AML-193 (cell line): Measurements from ENCODE around the gene HNRNPUL1.

Source experiments
- DNase-seq, 2 experiments: peaks; one replicate each; lab custom pipeline; 2025; lab: John Stamatoyannopoulos, UW

The HNRNPUL1 gene

DNA sequence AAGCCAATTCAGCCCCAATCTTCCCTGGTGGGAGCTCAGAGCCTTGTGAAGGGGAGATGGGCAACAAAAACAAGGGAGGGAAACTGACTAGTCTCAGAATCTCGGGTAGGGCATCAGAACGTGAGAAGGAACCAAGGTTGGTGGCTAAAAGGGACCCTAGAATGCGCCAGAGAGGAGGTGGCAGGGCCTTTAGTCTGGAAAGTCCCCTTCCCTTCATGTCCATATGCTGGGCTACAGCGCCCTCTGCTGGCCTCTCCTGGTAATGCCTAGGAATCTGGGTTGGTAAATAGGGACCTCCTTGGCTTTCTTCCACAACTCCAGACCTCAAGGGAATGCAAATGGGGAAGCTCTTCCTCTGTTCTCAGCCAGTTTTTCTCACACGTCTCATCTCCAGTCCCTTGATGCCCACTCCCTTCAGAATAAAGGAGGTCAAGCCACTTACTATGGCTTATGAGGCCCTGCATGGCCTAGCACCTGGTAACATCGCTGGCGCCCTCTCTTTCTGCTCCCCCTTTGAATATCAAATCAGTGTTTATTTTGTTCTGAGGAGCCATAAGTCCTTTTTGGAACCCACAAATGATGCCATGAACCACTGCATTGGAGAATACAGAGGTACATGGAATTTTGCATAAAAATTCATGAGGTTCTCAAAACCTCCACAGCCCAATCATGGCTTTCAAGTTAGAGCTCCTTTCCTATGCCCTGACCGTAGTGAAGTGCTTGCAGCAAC, 44.4 kb downstream of the HNRNPUL1 start:
- DNase-seq = peak; percentile 65 to 71

DNA sequence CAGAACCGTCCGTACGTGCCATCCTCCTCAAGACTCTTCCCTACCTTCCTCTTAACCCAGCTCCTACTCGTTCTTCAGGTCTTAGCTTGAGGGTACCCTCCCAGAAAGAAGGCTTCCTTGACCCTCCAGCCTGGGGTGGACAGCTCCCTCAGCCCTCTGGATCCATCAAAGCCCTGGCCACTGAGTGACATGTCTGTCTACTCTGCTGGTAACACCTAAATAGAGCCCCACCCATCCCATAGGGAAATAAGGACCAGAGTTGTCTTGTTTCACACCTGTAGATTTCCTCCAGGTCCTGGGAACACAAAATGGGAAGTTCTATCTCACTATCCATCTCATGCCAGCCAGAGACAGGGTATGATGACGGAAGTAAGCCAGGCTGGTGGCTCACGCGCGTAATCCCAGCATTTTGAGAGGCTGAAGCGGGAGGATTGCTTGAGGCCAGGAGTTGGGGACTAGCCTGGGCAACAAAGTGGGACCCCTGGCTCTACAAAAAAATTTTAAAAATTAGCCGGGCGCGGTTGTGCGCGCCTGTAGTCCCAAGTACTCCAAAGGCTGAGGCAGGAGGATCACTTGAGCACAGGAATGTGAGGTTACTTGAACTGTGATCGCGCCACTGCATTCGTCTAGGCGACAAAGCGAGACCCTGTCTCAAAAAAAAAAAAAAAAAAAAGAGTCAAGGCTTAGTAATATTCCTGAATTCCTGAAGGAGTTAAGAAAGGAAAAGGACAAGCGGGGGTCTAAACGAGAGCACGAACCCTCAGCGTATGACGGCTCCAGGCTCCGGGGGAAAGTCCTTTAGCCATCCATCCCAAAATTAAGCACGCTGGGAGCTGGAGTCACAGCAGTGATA, 45.2 kb downstream of the HNRNPUL1 start:
- no peak for DNase-seq

DNA sequence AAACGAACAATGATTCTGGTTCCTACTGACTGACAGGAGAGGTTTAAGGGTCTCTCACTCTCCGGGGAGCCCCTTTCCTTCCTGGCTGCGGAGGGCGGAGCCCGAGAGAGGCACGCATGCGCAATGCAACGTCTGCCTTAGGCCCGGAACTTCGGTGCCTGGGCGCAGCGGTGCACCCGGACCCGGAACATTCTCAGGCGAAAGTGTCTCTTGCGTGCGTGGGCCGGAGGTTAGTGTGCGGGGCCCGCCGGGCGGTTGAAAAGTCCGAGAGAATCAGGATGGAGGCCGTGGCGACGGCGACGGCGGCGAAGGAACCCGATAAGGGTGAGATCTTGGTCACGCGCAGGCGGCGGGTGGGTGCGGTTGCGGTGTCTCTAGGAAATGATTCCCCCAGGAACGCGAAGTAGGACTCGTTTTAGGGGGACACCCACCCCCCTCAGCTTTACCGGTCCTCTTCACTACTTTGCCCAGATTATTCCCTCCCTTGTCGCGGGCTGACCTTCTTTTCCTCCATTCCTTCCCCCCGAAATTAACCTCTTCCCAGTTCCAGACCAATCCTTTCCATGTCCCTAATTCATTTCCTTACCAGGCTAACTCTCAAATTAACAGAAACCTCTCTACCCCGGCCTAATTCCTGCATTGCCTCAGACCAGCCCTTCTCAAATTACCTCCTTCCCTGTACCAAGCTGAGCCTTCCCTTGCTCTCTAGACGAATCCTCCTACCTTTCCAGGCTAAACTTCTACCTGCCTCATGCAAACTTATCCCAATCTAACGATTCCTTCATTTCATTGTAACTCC, 46.1 kb downstream of the HNRNPUL1 start, which contains the start of gene CCDC97:
CCDC97 (plus strand) TSS at position 140 of the 799 bp plus-strand sequence; CDS start at position 279, 139 bp downstream.
- peak; percentile 78 to 85 for DNase-seq

DNA sequence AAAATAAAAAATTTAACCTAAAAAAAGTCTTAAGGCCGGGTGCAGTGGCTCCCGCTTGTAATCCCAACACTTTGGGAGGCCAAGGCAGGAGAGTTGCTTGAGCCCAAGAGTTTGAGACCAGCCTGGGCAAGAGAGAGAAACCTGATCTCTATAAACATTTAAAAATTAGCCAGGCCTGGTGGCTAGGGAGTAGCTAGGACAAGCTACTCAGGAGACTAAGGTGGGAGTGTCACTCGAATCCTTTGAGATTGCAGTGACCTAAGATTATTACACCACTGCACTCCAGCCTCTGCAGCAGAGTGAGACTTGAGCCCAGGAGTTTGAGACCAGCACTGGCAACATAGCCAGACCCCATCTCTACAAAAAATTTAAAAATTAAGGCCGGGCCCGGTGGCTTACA, 46.9 kb downstream of the HNRNPUL1 start:
- no peak for DNase-seq

DNA sequence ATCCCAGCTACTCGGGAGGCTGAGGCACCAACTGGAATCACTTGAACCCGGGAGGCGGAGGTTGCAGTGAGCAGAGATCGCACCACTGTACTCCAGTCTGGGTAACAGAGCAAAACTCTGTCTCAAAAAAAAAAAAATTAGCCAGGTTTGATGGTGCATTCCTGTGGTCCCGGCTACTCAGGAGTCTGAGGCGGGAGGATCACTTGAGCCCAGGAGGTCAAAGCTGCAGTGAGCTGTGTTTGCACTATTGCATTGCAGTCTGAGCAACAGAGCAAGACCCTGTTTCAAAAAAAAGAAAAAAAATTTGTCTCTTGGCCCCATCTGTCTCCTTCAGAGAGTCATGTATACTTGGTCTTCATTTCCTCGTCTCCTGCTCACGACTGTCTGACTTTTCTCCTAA, 47.4 kb downstream of the HNRNPUL1 start:
- DNase-seq = no peak

DNA sequence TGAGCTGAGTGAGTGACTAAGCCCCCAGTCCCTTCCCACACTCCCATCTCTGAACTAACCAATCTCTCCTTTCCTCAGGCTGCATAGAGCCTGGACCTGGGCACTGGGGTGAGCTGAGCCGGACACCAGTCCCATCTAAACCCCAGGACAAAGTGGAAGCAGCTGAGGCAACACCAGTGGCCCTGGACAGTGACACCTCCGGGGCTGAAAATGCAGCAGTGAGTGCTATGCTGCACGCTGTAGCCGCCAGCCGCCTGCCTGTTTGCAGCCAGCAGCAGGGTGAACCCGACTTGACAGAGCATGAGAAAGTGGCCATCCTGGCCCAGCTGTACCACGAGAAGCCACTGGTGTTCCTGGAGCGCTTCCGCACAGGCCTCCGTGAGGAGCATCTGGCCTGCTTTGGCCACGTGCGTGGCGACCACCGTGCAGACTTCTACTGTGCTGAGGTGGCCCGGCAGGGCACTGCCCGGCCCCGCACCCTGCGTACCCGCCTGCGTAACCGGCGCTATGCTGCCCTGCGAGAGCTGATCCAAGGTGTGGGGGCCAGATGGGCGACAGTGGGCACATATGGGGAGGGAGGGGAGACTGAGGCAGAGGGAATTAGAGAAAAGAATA, 52.2 kb downstream of the HNRNPUL1 start:
- no peak for DNase-seq

DNA sequence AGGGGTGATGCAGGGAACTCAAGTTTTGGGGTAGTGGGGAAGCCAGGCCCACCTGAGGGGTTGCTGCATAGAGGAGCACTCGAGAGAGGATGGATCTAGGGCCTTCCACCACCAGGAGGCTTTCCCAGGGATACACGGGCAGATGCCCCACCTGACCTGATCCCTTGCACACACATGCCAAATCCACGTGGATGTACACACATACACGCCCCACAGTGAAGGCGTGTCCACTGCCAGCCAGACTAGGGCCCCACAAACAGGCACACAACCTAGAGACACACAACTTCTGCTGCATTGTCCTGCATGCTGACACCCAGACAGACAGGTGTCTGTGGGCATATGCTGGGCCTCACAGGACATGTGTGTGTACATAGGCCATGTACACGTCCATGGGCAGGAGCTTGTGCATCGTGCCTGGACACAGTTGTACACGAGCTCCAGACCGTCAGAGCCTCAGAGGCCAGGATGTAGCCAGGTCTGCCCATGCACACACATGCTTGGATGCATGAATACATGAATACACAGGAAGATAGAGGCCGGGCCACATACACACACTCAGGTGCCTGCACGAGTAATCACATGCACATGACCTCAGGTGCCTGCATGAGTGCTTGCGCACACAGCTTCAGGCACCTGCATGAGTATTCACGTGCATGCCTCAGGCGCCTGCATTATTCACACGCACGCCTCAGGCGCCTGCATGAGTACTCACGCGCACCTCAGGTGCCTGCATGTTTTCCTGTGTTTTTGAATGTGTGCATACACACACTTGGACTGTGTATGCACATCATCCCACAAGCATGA, 54.7 kb downstream of the HNRNPUL1 start:
- no peak for DNase-seq

DNA sequence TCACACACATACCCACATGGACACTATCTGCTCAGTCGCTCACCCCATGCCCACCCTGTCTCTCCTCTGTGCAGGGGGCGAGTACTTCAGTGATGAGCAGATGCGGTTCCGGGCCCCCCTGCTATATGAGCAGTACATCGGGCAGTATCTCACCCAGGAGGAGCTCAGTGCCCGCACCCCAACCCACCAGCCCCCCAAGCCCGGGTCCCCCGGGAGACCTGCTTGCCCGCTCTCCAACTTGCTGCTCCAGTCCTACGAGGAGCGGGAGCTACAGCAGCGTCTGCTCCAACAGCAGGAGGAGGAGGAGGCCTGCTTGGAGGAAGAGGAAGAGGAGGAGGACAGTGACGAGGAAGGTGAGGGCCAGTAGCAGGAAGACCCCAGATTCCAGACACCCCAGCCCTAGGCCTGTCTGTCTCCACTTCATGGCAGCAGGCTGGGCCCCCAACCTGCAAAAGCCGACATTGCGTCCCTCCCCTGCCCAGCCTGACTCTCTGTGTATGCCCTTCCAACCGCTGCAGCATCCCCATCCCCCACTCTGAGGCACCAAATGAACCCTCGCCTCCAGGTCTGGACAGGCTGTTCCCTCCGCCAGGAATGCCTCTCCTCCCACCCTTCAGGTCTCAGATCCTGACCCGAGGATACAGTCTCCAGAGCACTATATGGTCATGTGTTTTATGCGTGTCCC, 55.5 kb downstream of the HNRNPUL1 start:
- no peak for DNase-seq

DNA sequence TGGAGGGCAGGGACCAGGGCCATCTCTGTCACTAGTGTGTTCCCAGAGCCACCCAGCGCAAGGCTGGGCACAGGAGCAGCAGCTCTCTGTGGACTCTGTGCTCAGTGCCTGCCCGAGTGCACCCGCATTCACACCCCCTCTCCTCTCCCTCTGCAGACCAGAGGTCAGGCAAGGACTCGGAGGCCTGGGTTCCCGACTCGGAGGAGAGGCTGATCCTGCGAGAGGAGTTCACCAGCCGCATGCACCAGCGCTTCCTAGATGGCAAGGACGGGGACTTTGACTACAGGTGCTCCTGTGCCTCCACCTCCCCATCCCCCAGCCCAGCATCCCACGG, 56.0 kb downstream of the HNRNPUL1 start:
- DNase-seq = no peak

DNA sequence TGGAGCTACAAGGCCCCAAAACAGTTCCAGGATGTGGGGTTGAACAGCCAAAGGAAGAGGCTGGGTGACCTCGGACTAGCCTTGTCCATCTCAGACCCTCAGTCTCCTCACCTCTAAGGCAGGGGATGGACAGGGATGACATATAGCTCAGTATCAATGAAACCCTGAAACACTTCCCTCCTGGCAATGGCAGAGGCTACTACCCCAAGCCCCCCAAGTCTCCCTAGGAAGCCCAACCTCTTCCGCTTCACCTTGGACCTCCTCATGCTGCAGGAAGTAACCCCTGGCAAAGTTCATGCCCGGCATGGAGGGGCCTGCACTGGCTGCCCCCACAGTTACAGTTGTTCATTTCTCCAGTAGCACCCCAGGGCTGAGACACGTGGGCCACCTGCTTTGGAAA, 56.4 kb downstream of the HNRNPUL1 start:
- DNase-seq = no peak

DNA sequence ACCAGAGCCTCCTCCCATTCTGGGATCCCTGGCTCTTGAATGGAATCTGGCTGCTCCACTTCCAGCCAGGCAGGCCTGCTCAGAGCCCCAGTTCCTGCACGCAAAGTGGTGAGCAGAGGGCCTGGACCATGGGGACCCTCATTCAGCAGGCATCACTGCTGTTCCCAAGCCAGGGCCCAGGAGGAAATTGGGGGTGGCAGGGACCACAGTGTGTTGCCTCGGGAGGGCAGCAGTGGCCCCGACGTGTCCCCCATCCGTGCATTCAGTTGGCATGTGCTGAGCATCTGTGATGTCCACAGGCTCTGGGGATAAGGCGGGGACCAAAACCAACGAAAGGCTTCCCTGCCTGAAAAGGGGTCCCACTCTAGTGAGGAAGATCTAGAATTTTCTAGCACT, 57.0 kb downstream of the HNRNPUL1 start:
- no peak for DNase-seq

DNA sequence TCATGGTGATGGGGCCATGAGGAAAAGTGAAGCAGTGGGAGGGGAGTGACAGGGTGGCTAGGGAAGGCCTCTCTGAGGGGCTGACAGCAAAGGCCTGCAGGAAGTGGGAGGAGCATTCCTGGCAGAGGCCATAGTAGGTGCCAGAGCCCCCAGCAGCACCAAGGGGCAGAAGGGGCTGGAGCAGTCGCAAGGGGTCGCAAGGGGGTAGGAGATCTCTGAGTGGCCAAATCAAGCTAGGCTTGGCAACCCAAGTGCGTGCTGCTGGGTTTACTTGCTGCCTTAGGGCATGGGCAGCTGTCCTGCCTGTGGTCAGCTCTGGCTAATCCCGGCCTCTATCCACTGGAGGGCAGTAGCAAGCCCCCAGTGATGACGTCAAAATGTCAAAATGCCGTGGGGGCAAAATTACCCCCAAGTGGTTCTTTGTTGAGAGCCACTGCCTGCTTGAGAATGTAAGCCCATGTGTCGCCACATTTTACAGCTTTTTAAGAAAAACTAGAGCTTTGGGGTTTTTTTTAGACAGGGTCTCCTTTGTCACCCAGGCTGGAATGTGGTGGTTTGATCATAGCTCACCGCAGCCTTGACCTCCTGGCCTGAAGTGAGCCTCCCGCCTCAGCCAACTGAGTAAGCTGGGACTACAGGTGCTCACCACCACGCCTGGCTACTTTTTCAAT, 57.6 kb downstream of the HNRNPUL1 start:
- peak in 1 of 2 experiments; percentile 5 for DNase-seq

DNA sequence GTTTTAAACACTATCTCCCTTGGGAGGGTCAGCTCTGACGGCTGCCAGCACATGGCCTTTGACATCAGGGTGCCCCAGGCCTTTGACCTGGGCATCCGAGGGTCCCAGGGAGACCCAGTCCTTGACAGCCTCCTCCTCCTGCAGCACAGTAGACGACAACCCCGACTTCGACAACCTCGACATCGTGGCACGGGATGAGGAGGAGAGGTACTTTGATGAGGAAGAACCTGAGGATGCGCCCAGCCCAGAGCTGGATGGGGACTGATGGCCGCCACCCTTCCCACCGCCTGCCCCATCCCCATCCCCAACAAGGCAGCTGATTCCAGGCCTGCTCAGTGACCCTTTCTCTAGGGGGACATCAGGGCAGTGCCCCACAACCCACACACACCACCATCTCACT, 58.3 kb downstream of the HNRNPUL1 start:
- DNase-seq = no peak

DNA sequence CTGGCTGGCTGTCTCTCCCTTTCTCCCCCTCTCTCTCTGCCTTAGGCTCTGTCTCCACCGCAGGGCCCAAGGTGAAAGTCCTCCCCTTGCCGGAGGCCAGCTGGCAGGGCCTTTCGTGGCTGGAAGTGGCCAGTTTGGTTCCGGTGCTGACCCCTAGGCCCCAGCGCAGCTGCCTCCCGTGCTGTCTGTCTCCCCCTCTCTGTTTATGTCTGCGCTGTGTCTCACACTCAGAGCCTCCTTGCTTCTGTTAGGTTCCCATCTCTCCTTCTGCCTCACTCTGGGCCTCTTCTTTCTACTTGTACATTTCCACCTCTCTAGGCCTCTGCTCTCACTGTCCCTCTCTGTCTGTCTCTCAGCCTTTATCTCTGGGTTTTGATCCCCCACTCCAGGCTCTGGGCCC, 58.9 kb downstream of the HNRNPUL1 start:
- DNase-seq = no peak

DNA sequence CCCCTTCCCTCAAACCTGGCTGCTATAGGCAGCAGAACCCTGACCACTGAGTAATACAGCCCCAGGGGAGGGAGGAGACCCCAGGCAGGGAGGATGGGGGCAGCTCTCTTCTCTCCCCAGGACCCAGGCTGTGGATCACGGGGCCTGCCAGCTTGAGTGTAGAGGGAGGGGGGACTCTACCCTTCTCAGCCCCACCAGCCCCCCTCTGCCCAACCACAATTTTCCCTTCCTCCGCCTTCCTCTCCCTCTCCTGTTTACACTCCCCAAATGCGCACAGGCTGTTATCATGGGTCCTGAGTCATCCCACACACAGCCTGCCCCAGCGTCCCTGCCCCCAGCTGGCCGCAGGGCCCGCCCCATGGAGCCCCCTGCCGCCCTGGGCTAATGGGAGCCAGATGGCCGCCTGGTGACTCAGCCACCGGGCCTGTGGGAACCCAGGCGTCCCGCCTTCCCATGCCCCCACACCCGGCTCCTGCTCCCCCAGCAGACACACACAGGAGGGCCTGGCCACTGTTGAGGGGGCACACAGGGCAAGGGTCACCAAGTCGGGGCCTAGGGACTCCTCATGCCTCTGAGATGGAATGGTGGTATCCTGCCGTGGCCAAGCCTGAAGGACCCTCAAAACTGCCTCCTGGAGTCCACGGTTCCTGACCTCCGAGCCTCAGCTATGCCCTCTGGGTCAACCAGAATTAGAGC, 59.4 kb downstream of the HNRNPUL1 start:
- DNase-seq = no peak

DNA sequence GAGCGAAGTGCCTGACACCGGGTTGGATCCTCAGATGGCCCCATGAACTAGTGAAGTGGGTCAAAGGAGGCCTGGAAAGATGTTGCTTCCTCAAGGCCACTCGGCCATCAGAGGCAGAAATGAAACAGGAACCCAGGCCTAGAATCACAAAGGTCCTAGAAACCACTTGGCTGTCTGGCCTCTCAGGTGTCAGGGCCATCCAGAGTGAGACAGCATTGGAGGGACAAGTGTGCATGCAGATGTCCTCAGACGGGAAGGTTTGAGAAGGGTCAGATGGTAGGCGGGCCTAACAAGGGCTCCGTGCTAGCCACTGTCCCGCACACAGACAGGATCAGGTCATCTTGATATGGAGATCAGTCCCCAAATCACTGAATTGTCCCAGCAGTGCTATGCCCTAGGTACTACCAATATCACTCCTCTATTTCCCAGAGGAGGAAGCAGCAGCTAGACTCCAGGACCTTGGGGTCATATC, 60.1 kb downstream of the HNRNPUL1 start:
- DNase-seq = no peak

DNA sequence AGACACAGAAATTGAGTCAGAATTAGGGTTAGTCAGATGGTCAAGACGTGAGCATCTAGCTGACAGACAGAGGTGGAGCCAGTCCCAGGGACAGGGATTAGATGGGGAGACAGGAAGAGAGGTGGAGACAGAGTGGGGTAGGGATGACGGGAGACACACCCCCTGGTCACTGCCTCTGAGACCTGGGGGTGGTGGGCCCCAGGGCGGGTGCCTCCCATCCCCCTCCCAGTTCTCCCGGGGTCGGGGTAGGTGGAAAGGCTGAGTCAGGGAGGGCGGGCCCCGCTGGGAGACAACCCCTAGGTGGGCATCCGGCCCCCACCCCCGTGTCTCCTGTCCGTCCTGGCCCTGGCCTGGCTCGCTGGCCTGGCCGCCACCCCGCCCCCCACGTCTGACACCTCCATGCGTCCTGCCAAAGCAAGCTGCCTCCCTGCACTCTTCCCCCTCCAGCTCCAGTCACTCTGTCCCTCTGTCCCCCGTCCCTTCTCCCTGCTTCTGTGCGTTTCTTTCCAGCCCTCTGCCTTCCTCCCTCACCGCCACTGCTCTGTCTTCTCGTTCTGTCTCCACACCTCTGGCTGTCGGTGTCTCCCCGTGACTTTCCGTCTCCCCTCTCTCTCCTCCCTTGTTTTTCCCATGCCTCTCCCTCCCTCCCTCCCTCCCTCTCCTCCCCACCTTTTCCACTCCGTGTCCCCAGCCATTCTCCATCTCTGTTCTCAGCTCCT, 60.9 kb downstream of the HNRNPUL1 start:
- no peak for DNase-seq

DNA sequence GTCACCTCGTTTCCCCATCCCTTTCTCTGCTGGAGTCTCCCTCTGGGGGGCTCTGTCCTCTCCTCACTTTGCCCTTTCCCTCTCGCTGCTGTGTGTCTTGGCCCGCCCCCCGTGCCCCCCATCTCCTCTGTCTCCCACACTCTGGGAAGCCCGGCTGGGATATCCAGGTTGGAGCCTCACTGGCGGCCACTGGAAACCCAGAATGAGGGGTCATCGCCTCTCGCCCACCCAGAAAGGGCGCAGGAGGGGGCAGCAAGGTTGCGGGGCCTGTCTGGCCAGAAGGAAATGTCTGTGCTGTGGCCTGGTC, 61.4 kb downstream of the HNRNPUL1 start:
- no peak for DNase-seq
